Right lobe of liver (tissue), 6 donors: ENCODE results near the gene SPIRE1. TPM values are rescaled to one million over a fixed set of nuclear protein-coding genes. Genes with fewer than 3 reads are reported as not detected.

Experiments
- ATAC-seq, 4 donors: fragments of 200-7000 bp; cut with Tn5 transposase; one replicate each; pipeline ENCODE4 v1.9.1; 2020; ENCODE audit warnings: mild to moderate bottlenecking in 4 of 4, moderate library complexity in 4 of 4
- DNase-seq, 3 donors: peaks; one replicate each; pipeline ENCODE4 v3.0.0-alpha.2; 2020
- H3K27ac ChIP-seq, 3 donors: fragments of 200-600 bp; one replicate each; pipeline ENCODE4 v1.8.0; 2022
- H3K27me3 ChIP-seq, 2 donors: fragments of 200-600 bp; one replicate each; pipeline ENCODE4 v1.8.0; 2022
- H3K36me3 ChIP-seq, 4 donors: fragments of 200-600 bp; sonication (generic) in 1 of 4; one replicate each; pipeline versions ENCODE4 v1.5.1 to v1.8.0; 2017 to 2022; ENCODE audit warnings: control low read depth in 1 of 4
- H3K4me1 ChIP-seq, 4 donors: fragments of 200-600 bp; sonication (generic) in 1 of 4; one replicate each; pipeline versions ENCODE4 v1.5.1 to v1.8.0; 2017 to 2022; ENCODE audit warnings: control low read depth in 1 of 4
- H3K4me3 ChIP-seq, 3 donors: fragments of 200-600 bp; one replicate each; pipeline ENCODE4 v1.8.0; 2022
- H3K9me3 ChIP-seq, 4 donors: fragments of 200-600 bp; sonication (generic) in 1 of 4; one replicate each; pipeline versions ENCODE4 v1.5.1 to v1.8.0; 2017 to 2022; ENCODE audit warnings: control low read depth in 1 of 4
- CTCF ChIP-seq, 4 donors: fragments of 200-600 bp in 3 of 4; fragments of 450-650 bp in 1 of 4; IDR thresholded peaks; one replicate each; pipeline versions ENCODE4 v1.5.1 to v1.8.0; 2016 to 2022; ENCODE audit warnings: antibody characterized with exemption in 4 of 4, mild to moderate bottlenecking in 2 of 4
- POLR2A ChIP-seq: fragments of 450-650 bp; IDR thresholded peaks from one replicate; pipeline ENCODE4 v1.6.1; 2017; ENCODE audit warnings: antibody characterized with exemption, mild to moderate bottlenecking
- WGBS: methylation state at CpG from one replicate; pipeline ENCODE4 v1.1.6; 2018; ENCODE audit warnings: low coverage, low lambda C conversion rate; ENCODE audit not compliant: insufficient coverage; ENCODE audit errors: missing lambda C conversion rate; 5-methylcytosine and 5-hydroxymethylcytosine counted together
- intact Hi-C, 2 donors: fragments of 100-400 bp; cut with DNase I; formaldehyde crosslinking; loops; one replicate each; pipeline versions ENCODE4 v1.11.2 to v1.14.1; 2022
- total RNA-seq, 6 experiments: library from RNA; depleted of rRNA in 2 of 6; stranded (reverse); fragments of >200 nt in 2 of 6; fragmentation: NEBNext Ultra II Directional in 3 of 6; extraction: Animal tissue kit (Norgen Biotek cat#: 25700) in 3 of 6; gene quantifications; one replicate each; pipeline versions ENCODE4 v1.1.0 to v1.2.4, GENCODE V29; 2016 to 2023
- donor health status: DM: no; HTN: yes; CAD: no.
- donor health status: DM: no; HTN: no; CAD: no.
- donor health status: DM: no; HTN: no; CAD: no.
- donor health status: DM: no; HTN: yes; CAD: no.
- donor health status: DM: no; HTN: yes; CAD: no.

SPIRE1 gene
- total RNA-seq, 6 experiments from 2014 or later, result 2.2 to 19.1 (median 7.9) TPM

GRCh38 chr18:12474876-12475275 is 183.0 kb downstream of the SPIRE1 start:
- no peak for TF ChIP-seq CTCF (IDR thresholded peaks at IDR 0.05)
- no peak for TF ChIP-seq POLR2A
- no peaks in the 10 kb centered on the region for H3K27me3 ChIP-seq
- H3K4me1 ChIP-seq, result no peaks in the 10 kb centered on the region
- H3K36me3 ChIP-seq, result no peaks in the 10 kb centered on the region
- no peak overlapping the region for H3K4me3 ChIP-seq
- intact Hi-C loops, result no loop called here
- DNase-seq (no peak), ATAC-seq (no peak)
- no peak overlapping the region for H3K27ac ChIP-seq
- WGBS, result 74% methylated on average over 4 of the region's 4 CpGs
- H3K9me3 ChIP-seq, result no peaks in the 10 kb centered on the region

- no peaks in the 10 kb centered on the region for H3K36me3 ChIP-seq
- no peaks in the 10 kb centered on the region for H3K4me1 ChIP-seq
- no peak overlapping the region for H3K27ac ChIP-seq
- TF ChIP-seq POLR2A (no peak), CTCF (IDR thresholded peaks at IDR 0.05) (no peak)
- intact Hi-C loops, result no loop called here
- no peaks in the 10 kb centered on the region for H3K27me3 ChIP-seq
- no peak for ATAC-seq
- no peaks in the 10 kb centered on the region for H3K9me3 ChIP-seq
- H3K4me3 ChIP-seq, result no peak overlapping the region
- no peak for DNase-seq
Observed at GRCh38 chr18:12474146-12474545, 183.8 kb downstream of the SPIRE1 start.

GRCh38 chr18:12470382-12471075 is 187.4 kb downstream of the SPIRE1 start:
- no peak for DNase-seq
- no peak for ATAC-seq
- no peak for TF ChIP-seq CTCF (IDR thresholded peaks at IDR 0.05)
- no peak for TF ChIP-seq POLR2A
- Histone ChIP-seq H3K36me3 (no peaks in the 10 kb centered on the region), H3K27me3 (no peaks in the 10 kb centered on the region), H3K4me3 (no peak overlapping the region), H3K9me3 (no peaks in the 10 kb centered on the region), H3K4me1 (no peaks in the 10 kb centered on the region), H3K27ac (no peak overlapping the region)
- WGBS, result 55% methylated on average over 7 of the region's 7 CpGs
- intact Hi-C loops, result no loop called here

- no peak overlapping the region for H3K4me3 ChIP-seq
- DNase-seq, result no peak
- TF ChIP-seq CTCF (IDR thresholded peaks at IDR 0.05) (no peak), POLR2A (no peak)
- no peaks in the 10 kb centered on the region for H3K36me3 ChIP-seq
- intact Hi-C loops, result no loop called here
- no peaks in the 10 kb centered on the region for H3K27me3 ChIP-seq
- WGBS, result 74% methylated on average over 4 of the region's 4 CpGs
- H3K4me1 ChIP-seq, result no peaks in the 10 kb centered on the region
- no peaks in the 10 kb centered on the region for H3K9me3 ChIP-seq
- ATAC-seq, result no peak
- no peak overlapping the region for H3K27ac ChIP-seq
Observed at GRCh38 chr18:12468445-12468844, 189.5 kb downstream of the SPIRE1 start.

GRCh38 chr18:12464731-12465130 is 193.2 kb downstream of the SPIRE1 start:
- 87% methylated on average over 8 of the region's 9 CpGs for WGBS
- Histone ChIP-seq H3K27ac (no peak overlapping the region), H3K4me3 (no peak overlapping the region), H3K36me3 (no peaks in the 10 kb centered on the region), H3K4me1 (no peaks in the 10 kb centered on the region), H3K9me3 (no peaks in the 10 kb centered on the region), H3K27me3 (no peaks in the 10 kb centered on the region)
- DNase-seq, result no peak
- no peak for ATAC-seq
- TF ChIP-seq POLR2A, result no peak
- TF ChIP-seq CTCF (IDR thresholded peaks at IDR 0.05), result no peak
- intact Hi-C loops, result no loop called here
